Measurements from ENCODE around the gene SFTA2.
"Not testable (repeated sequence)": the region's sequence is repeated elsewhere in the genome, so short reads cannot be mapped to it uniquely, and the experiment has no call there.

Gene SFTA2

GRCh38 chr6:30942338-30943060 lies 10.5 kb upstream of the SFTA2 start:
- DNase-seq (ENCODE audit: low read depth in 2 of 2), result no peak

- DNase-seq (ENCODE audit: low read depth in 2 of 2), result no peak
Measured at GRCh38 chr6:30940361-30940986, 8.5 kb upstream of the SFTA2 start, which contains the start of gene MUCL3. Gene MUCL3, plus strand, starts transcription at chr6:30940973. Its CDS starts 27 bp downstream, at chr6:30941000.

DNA sequence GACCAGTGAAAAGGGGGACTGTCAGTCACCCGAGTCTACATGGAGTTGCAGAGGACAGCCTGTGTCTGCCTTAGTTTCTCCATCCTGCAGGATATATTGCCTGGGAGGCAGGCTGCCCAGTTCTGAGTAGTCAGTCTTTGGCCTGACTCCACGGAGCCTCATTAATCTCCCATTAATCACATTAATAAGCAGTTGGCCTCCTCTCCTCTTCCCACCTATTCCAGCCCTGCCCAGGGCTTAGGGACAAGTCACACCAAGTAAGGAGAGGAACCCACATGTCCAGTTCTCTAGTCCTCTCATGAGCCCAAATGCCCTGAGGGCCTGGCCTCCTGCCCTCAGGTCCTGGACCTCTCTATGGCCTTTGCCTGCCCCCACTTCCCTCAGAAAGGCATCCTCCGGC lies 7.5 kb upstream of the SFTA2 start:
- DNase-seq (ENCODE audit: low read depth in 2 of 2), result no peak

- no peak for DNase-seq (ENCODE audit: low read depth in 2 of 2)
Measured at GRCh38 chr6:30938730-30939129, 6.8 kb upstream of the SFTA2 start.

- DNase-seq (ENCODE audit: low read depth in 2 of 2), result no peak
Measured at GRCh38 chr6:30937265-30937664, 5.3 kb upstream of the SFTA2 start.

GRCh38 chr6:30935018-30935417 lies 3.0 kb upstream of the SFTA2 start:
- DNase-seq (ENCODE audit: low read depth in 2 of 2), result no peak

DNA sequence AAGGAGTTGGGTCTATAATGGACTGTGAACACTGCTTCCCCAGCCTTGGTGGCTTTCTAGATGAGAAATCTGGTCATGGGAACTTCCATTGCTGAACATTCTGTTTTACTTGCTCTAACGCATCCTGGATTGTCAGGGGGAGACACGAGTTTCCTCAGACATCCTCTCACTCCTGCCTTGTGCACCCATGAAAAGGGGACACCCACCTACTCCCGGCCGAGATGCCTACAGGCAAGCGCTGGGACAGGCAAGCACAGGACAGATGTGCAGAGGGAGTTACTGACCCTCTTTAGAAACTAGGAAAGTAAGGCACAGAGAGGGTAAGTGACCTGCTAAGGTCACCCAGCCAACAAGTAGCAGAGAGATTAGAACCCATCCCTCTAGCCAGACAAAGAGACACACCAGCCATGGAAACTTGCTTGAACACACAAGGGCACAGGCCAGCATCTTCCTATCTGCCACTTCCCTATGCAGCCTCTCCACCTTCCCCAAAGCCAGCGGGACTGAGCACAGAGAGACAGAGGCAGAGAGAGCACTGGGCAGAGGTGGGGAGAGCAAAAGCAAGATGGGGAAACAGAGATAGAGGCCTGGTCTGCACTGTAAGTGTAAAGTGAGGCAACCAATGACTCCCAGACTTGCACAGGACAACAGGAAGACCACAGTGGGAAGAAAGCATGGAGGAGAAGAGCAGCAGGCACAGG lies 845 bp upstream of the SFTA2 start:
- no peak for DNase-seq (ENCODE audit: low read depth in 2 of 2)

DNA sequence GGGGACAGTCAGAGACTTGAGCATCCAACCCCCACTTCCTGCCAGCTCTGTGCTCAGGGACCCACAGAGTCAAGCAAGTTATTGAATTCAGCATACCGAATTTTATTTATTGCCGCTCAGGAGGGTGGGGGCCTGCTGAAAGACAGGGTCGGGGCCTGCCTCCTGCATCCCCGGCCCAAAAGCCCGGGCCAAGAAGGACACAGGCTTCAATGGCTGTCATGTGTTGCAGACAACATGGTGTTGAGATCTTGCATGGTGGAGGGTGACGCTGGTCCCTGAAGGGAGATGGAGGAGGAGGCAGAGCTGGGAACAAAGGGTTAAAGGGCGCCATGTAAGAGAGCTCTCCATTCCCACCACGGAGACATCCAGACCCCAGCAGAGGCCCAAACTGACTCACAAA lies 698 bp downstream of the SFTA2 start:
- DNase-seq (ENCODE audit: low read depth in 2 of 2), result no peak

DNA sequence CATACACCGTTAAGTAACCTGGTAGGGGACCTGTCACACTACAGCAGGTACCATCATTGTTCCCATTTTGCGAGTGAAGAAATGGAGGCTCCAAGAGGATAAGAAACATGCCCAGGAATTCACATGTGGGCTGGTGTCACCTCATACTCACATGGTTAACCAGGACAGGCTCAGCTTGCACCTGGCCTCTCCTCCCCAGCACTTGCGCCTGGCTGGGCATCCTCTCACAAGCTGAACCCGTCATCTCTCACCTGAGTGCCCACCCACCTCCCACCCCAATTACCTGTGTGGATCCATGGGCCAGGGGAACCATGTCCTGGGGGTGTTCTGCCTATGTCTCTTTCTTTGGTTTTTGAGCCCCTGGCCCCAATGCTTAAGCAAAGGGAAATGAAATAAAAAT lies 1.5 kb downstream of the SFTA2 start:
- no peak for DNase-seq (ENCODE audit: low read depth in 2 of 2)

GRCh38 chr6:30928677-30929076 lies 3.3 kb downstream of the SFTA2 start:
- no peak for DNase-seq (ENCODE audit: low read depth in 2 of 2)

- not testable (repeated sequence) for DNase-seq (ENCODE audit: low read depth in 2 of 2)
Measured at GRCh38 chr6:30927080-30927479, 4.9 kb downstream of the SFTA2 start.

- DNase-seq (ENCODE audit: low read depth in 2 of 2), result no peak
Measured at GRCh38 chr6:30926644-30927043, 5.3 kb downstream of the SFTA2 start.

- not testable (repeated sequence) for DNase-seq (ENCODE audit: low read depth in 2 of 2)
Measured at GRCh38 chr6:30924040-30924627, 7.8 kb downstream of the SFTA2 start.

GRCh38 chr6:30922447-30922852 lies 9.5 kb downstream of the SFTA2 start:
- no peak for DNase-seq (ENCODE audit: low read depth in 2 of 2)

DNA sequence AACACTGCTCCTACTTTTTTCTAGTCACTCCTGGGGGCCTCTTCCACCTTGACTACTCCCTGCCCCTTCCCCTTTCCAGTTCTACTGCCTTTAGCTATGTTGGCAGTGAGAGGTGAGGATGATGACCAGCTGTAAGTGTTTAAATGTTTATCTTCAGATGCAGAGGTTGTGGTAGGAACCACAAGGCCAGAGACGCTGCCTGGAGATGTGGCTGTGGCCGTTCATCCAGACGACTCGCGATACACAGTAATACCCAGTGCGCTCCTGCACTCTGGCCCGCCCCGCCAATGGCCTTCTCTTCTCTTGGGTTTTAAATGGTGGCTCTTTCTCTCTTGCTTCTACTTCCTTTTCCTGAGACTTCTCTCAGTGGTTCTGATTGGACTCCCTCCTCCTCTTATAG lies 13.3 kb downstream of the SFTA2 start:
- DNase-seq (ENCODE audit: low read depth in 2 of 2), result no peak

DNA sequence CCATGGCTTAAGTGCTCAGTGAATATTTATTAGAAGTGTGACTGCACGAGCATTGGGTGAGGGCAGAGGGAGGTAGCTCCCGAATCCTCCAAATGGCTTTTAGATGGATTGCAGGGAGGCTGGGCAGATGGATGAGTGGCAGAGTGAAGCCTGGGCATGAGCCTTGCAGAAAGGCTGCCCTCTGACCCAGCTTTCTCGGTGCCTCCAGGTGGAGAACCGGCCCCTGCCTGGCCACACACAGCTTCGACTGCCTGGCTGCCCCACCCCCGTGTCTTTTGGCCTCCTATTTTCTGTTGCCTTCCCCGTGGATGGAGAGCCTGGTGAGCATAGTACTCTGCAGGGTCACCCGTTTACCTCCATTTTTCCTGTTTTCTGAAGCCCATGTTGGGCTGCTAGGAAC lies 14.5 kb downstream of the SFTA2 start:
- no peak for DNase-seq (ENCODE audit: low read depth in 2 of 2)

GRCh38 chr6:30917041-30917440 lies 14.9 kb downstream of the SFTA2 start:
- DNase-seq (ENCODE audit: low read depth in 2 of 2), result no peak

DNA sequence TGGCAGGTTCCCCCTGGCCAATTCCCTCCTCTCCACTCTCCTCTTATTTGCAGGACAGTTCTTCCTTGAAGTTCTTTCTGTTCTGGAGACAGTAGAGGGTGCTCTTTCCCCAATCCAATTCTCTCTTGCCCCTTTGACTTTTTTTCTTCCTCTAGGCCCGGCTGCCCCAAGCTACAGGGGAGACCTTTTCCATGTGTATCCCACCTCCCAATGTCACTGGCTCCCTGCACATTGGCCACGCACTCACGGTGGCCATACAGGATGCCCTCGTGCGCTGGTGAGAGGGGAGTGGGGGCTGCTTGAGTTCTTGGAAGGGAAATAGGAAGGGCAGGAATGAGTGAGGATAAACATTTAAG lies 16.4 kb downstream of the SFTA2 start:
- DNase-seq (ENCODE audit: low read depth in 2 of 2), result no peak

GRCh38 chr6:30914854-30915590 lies 16.9 kb downstream of the SFTA2 start:
- DNase-seq (ENCODE audit: low read depth in 2 of 2), result no peak

GRCh38 chr6:30914076-30914853 lies 17.7 kb downstream of the SFTA2 start, which contains the start of gene VARS2:
Gene VARS2, plus strand, starts transcription at chr6:30914238. Its CDS starts 599 bp downstream, at chr6:30914837.
- peak; percentile 75 to 79 for DNase-seq (ENCODE audit: low read depth in 2 of 2)

DNA sequence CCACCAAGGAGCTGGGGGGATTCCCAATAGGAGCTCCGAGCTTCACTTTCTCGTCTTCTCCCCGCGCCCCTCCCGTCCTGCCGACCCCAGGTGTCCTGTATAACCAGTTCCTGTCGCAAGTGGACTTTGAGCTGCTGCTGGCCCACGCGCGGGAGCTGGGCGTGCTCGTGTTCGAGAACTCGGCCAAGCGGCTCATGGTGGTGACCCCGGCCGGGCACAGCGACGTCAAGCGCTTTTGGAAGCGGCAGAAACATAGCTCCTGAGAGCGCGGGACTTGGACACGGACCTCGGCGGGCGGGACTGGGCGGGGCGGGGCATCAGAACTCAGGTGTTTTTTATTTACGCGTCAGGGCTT lies 18.3 kb downstream of the SFTA2 start:
- no peak for DNase-seq (ENCODE audit: low read depth in 2 of 2)
